DND-41 (cell line): ENCODE results near the gene RBM27.

Source experiments
- ATAC-seq: fragments of 200-7000 bp; cut with Tn5 transposase; 3 replicates; pipeline ENCODE4 v1.9.1; 2021; ENCODE audit warnings: low read depth; ENCODE audit not compliant: insufficient read depth
- DNase-seq: peaks from one replicate; pipeline ENCODE4 v3.0.0-alpha.2; 2020
- H2AFZ ChIP-seq: 2 replicates; pipeline ENCODE4 v1.6.0; 2012; ENCODE audit warnings: low read depth, low read length
- H3K27ac ChIP-seq: 2 replicates; pipeline ENCODE4 v1.5.1; 2012; ENCODE audit warnings: low read length, inconsistent platforms
- H3K27me3 ChIP-seq: fragments of 200-600 bp; sonication (generic); 2 replicates; pipeline ENCODE4 v1.6.0; 2012; ENCODE audit warnings: low read length, mild to moderate bottlenecking, inconsistent platforms; ENCODE audit not compliant: insufficient read depth, poor library complexity
- H3K36me3 ChIP-seq: 2 replicates; pipeline ENCODE4 v1.5.1; 2012; ENCODE audit warnings: low read length, inconsistent platforms; ENCODE audit not compliant: insufficient read depth
- H3K4me1 ChIP-seq: 2 replicates; pipeline ENCODE4 v1.5.1; 2012; ENCODE audit warnings: mild to moderate bottlenecking, low read length; ENCODE audit not compliant: insufficient read depth
- H3K4me2 ChIP-seq: 2 replicates; pipeline ENCODE4 v1.6.0; 2012; ENCODE audit warnings: mild to moderate bottlenecking, moderate library complexity, low read length, inconsistent platforms; ENCODE audit not compliant: insufficient read depth
- H3K4me3 ChIP-seq, 2 experiments: fragments of 200-600 bp in 1 of 2; shearing (Covaris generic) in 1 of 2; 2 replicates each; pipeline ENCODE4 v1.5.1; 2012 to 2016; ENCODE audit warnings: inconsistent platforms in 2 of 2, low read length in 2 of 2, mild to moderate bottlenecking in 2 of 2, low read depth in 1 of 2, moderate library complexity in 1 of 2
- H3K79me2 ChIP-seq: 2 replicates; pipeline ENCODE4 v1.6.0; 2012; ENCODE audit warnings: low read length, inconsistent platforms; ENCODE audit not compliant: insufficient read depth
- H3K9ac ChIP-seq: 2 replicates; pipeline ENCODE4 v1.6.0; 2012; ENCODE audit warnings: low read depth, mild to moderate bottlenecking, inconsistent platforms, low read length, moderate library complexity
- H3K9me3 ChIP-seq: 2 replicates; pipeline ENCODE4 v1.5.1; 2012; ENCODE audit warnings: low read length, moderate library complexity, mild to moderate bottlenecking, inconsistent platforms; ENCODE audit not compliant: insufficient read depth, severe bottlenecking
- H4K20me1 ChIP-seq: 2 replicates; pipeline ENCODE4 v1.6.0; 2012; ENCODE audit warnings: low read length; ENCODE audit not compliant: insufficient read depth
- EZH2 ChIP-seq: IDR thresholded peaks from 3 replicates; pipeline ENCODE4 v1.6.1; 2012; ENCODE audit warnings: borderline replicate concordance, low read depth, mild to moderate bottlenecking, moderate library complexity, low read length, inconsistent platforms; ENCODE audit not compliant: severe bottlenecking
- TF ChIP-seq, protein P1 (sequence below): IDR thresholded peaks from 2 replicates; pipeline ENCODE4 v1.5.1; 2012; ENCODE audit warnings: borderline replicate concordance, low read length, moderate library complexity, mild to moderate bottlenecking; ENCODE audit not compliant: poor library complexity, severe bottlenecking; ENCODE audit errors: extremely low read depth

RBM27 gene

DNA sequence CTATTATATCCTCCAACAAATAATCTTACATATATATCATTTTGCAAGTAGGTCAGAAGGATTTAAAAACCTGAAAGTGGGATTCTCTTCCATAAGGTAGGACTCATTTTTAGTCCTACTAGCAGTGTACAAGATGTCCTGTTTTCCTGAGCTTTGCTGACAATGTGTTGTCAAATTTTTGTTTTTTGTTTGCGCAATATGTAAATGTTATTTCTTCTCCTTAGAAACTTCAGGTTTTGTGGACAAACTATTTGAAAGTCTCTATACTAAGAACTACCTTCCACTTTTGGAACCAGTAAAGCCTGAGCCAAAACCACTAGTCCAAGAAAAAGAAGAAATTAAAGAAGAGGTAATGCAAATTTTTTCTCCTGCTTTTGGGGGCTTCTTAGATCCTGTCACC is 19.8 kb downstream of the RBM27 start:
- H3K4me2 ChIP-seq: no peak overlapping the region
- H3K79me2 ChIP-seq: peaks cover 55% of the 10 kb centered on the region
- no peak overlapping the region for H3K27ac ChIP-seq
- H3K36me3 ChIP-seq: peaks cover 62% of the 10 kb centered on the region
- H2AFZ ChIP-seq: no peak overlapping the region
- H3K4me3 ChIP-seq: no peak overlapping the region
- peaks cover 14% of the 10 kb centered on the region; the same call in 1 of the 2 replicates for H4K20me1 ChIP-seq
- no peaks in the 10 kb centered on the region for H3K27me3 ChIP-seq
- H3K9ac ChIP-seq: no peak overlapping the region
- ATAC-seq (no peak), DNase-seq (no peak)
- H3K9me3 ChIP-seq: no peaks in the 10 kb centered on the region
- TF ChIP-seq, protein P1, sequence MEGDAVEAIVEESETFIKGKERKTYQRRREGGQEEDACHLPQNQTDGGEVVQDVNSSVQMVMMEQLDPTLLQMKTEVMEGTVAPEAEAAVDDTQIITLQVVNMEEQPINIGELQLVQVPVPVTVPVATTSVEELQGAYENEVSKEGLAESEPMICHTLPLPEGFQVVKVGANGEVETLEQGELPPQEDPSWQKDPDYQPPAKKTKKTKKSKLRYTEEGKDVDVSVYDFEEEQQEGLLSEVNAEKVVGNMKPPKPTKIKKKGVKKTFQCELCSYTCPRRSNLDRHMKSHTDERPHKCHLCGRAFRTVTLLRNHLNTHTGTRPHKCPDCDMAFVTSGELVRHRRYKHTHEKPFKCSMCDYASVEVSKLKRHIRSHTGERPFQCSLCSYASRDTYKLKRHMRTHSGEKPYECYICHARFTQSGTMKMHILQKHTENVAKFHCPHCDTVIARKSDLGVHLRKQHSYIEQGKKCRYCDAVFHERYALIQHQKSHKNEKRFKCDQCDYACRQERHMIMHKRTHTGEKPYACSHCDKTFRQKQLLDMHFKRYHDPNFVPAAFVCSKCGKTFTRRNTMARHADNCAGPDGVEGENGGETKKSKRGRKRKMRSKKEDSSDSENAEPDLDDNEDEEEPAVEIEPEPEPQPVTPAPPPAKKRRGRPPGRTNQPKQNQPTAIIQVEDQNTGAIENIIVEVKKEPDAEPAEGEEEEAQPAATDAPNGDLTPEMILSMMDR: no peak
- TF ChIP-seq EZH2: no peak
- H3K4me1 ChIP-seq: no peaks in the 10 kb centered on the region

DNA sequence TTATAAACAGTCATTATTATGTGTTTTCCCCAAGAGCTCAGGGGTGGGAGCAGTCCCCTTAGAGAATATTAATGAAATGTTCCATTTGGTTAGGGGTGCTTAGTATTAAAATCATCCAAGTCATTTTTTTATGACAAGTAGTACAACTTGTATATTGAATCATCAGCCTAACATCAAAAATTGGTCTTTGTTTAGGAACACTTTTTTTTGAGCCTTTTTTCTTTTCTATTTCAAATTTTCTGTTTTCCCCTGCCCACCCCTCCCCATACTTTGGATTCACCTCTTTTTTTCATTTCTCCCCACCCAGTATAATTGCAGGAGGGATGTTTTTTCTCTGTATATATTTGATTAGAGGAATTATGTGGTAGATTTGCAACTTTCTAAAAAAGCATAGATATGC is 25.8 kb downstream of the RBM27 start:
- no peak for ATAC-seq
- Histone ChIP-seq H3K79me2 (peaks cover 15% of the 10 kb centered on the region), H3K36me3 (peaks cover 75% of the 10 kb centered on the region)

DNA sequence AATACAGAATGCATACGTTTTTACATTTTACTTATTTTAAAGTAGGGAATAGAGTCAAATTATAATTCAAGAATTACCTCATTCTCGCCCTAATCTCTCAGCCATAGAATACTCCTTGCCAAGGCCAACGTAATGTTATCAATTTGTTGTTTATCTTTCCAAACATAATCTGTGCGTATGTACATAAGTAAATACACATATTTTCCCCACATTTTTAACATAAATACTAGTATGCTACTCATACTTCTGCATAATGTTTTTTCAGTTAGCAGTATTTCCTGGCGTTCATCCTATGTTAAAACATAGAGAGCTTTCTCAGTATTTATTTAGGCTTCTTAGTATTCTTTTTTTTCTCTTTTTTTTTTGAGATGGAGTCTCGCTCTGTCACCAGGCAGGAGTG is 28.8 kb downstream of the RBM27 start:
- Histone ChIP-seq H3K9ac (no peak overlapping the region), H3K4me3 (no peak overlapping the region), H3K36me3 (peaks cover 81% of the 10 kb centered on the region), H3K27ac (no peak overlapping the region), H3K4me2 (no peak overlapping the region), H3K9me3 (no peaks in the 10 kb centered on the region), H3K27me3 (no peaks in the 10 kb centered on the region), H3K79me2 (peaks cover 2% of the 10 kb centered on the region), H2AFZ (no peak overlapping the region), H3K4me1 (no peaks in the 10 kb centered on the region), H4K20me1 (no peaks in the 10 kb centered on the region)
- TF ChIP-seq, protein P1: no peak
- no peak for TF ChIP-seq EZH2
- DNase-seq: no peak
- ATAC-seq: no peak

More for the DNA sequence above, 25.8 kb downstream of the RBM27 start:
- no peaks in the 10 kb centered on the region for H3K4me1 ChIP-seq
- no peak overlapping the region for H3K9ac ChIP-seq
- TF ChIP-seq, protein P1: no peak
- TF ChIP-seq EZH2: no peak
- no peaks in the 10 kb centered on the region for H3K27me3 ChIP-seq
- no peak overlapping the region for H3K27ac ChIP-seq
- no peak overlapping the region for H3K4me2 ChIP-seq
- no peak overlapping the region for H2AFZ ChIP-seq
- DNase-seq: no peak
- H3K4me3 ChIP-seq: no peak overlapping the region
- H4K20me1 ChIP-seq: no peaks in the 10 kb centered on the region
- no peaks in the 10 kb centered on the region for H3K9me3 ChIP-seq

DNA sequence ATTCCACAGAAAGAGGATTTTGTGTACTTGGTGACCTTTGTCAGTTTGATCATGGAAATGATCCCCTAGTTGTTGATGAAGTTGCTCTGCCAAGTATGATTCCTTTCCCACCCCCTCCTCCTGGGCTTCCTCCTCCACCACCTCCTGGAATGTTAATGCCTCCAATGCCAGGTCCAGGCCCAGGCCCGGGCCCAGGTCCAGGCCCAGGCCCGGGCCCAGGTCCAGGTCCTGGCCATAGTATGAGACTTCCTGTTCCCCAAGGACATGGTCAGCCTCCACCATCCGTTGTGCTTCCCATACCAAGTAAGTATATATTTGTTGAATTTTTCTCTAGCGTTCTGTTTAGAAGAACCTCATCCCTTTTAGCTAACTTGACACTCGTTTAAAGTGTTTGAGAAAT is 30.0 kb downstream of the RBM27 start:
- Histone ChIP-seq H3K9ac (no peak overlapping the region), H3K9me3 (no peaks in the 10 kb centered on the region), H4K20me1 (no peaks in the 10 kb centered on the region), H3K36me3 (peaks cover 84% of the 10 kb centered on the region), H3K79me2 (no peaks in the 10 kb centered on the region), H2AFZ (no peak overlapping the region), H3K27me3 (no peaks in the 10 kb centered on the region), H3K4me1 (no peaks in the 10 kb centered on the region), H3K27ac (no peak overlapping the region), H3K4me2 (no peak overlapping the region), H3K4me3 (no peak overlapping the region)
- TF ChIP-seq EZH2: no peak
- TF ChIP-seq, protein P1: no peak
- no peak for DNase-seq
- no peak for ATAC-seq
